ENCODE measurements around the gene SLC16A10. TPM values are rescaled to one million over a fixed set of nuclear protein-coding genes. Genes with fewer than 3 reads are reported as not detected.

The SLC16A10 gene
- total and polyA plus RNA-seq, 2 of the 4 experiments (the other 2 are of a cell fraction), result not detected

- H2BK5ac ChIP-seq (ENCODE audit: low read depth, low read length, poor library complexity, severe bottlenecking), result no peak overlapping the region
- H2BK15ac ChIP-seq (ENCODE audit: low read depth, low read length), result no peak overlapping the region
- dilution Hi-C loops (cut with HindIII; ENCODE audit: low sequenced_read_pairs, unreplicated experiment), result no loop called here
- WGBS, 2 experiments (ENCODE audit: extremely low coverage in 2 of 2, insufficient read length in 1 of 2), result 4% methylated on average over 4 of the region's 8 CpGs; no CpG with 5 or more reads in 1 of the 2 experiments
- no peak overlapping the region for H3K27ac ChIP-seq (ENCODE audit: insufficient read depth, low read length)
- no peaks in the 10 kb centered on the region for H3K79me1 ChIP-seq (ENCODE audit: low read depth in 1 of 2, low read length in 2 of 2)
- TF ChIP-seq SMC3 (IDR thresholded peaks at IDR 0.05; ENCODE audit: low read depth, low read length) (no peak), MAFK (IDR thresholded peaks at IDR 0.05; ENCODE audit: low read depth, low read length) (no peak), FOS (IDR thresholded peaks at IDR 0.05; ENCODE audit: low read depth, low read length) (no peak), RAD21 (IDR thresholded peaks at IDR 0.05; ENCODE audit: low read length) (no peak), CTCF (conservative IDR thresholded peaks at IDR 0.05; ENCODE audit: low read depth, low read length) (no peak), USF2 (IDR thresholded peaks at IDR 0.05; ENCODE audit: low read depth, low read length) (no peak), POLR2A (IDR thresholded peaks at IDR 0.05; ENCODE audit: low read depth, low read length) (no peak), RFX5 (IDR thresholded peaks at IDR 0.05; ENCODE audit: low read depth, low read length) (no peak), MAZ (IDR thresholded peaks at IDR 0.05; ENCODE audit: borderline replicate concordance, low read depth, low read length) (no peak)
- H3K4me2 ChIP-seq (ENCODE audit: low read depth, low read length), result no peak overlapping the region
- in situ Hi-C loops (cut with MboI; ENCODE audit: low sequenced_read_pairs), result no loop called here
- no peak overlapping the region for H2BK20ac ChIP-seq (ENCODE audit: low read depth, low read length)
- H2BK120ac ChIP-seq (ENCODE audit: low read depth, low read length), result no peak overlapping the region
- no peak overlapping the region for H3K23ac ChIP-seq (ENCODE audit: low read depth, low read length)
- H2AFZ ChIP-seq (replicated peaks; ENCODE audit: low read length, poor library complexity), result no peak overlapping the region
- H3K4ac ChIP-seq (ENCODE audit: low read depth, low read length), result no peak overlapping the region
- no peaks in the 10 kb centered on the region; the same call in 1 of the 2 replicates for H3K9me1 ChIP-seq (ENCODE audit: insufficient read depth, low read length)
- BruUV-seq (replicated peaks), result no TSS peak
- H3K27me3 ChIP-seq (ENCODE audit: control insufficient read depth, insufficient read depth, low read length), result peaks cover 32% of the 10 kb centered on the region
- no peak overlapping the region for H4K5ac ChIP-seq (ENCODE audit: low read depth, low read length)
- ChIA-PET CTCF (no interaction called here), POLR2A (ENCODE audit: unreplicated experiment) (no interaction called here)
- H4K91ac ChIP-seq (ENCODE audit: insufficient read depth, low read depth, low read length), result no peak overlapping the region
- H3K4me3 ChIP-seq (ENCODE audit: insufficient read depth, low read depth, low read length), result no peak overlapping the region
- no peak overlapping the region for H3K18ac ChIP-seq (ENCODE audit: low read depth, low read length)
- no peak for DNase-seq
- H4K20me1 ChIP-seq (ENCODE audit: insufficient read depth, low read length), result no peaks in the 10 kb centered on the region
- intact Hi-C loops (cut with micrococcal nuclease), result no loop called here
- no peak for ATAC-seq (ENCODE audit: low read depth)
- no peaks in the 10 kb centered on the region for H3K36me3 ChIP-seq (ENCODE audit: control insufficient read depth, insufficient read depth, low read length)
- H3K9me3 ChIP-seq (ENCODE audit: control insufficient read depth, insufficient read depth, low read length), result no peaks in the 10 kb centered on the region
- no peak overlapping the region for H2AK9ac ChIP-seq (replicated peaks; ENCODE audit: low read depth, low read length, poor library complexity)
- no peak overlapping the region for H2AK5ac ChIP-seq (ENCODE audit: low read depth, low read length)
- H3K4me1 ChIP-seq (ENCODE audit: control insufficient read depth, insufficient read depth, low read length), result no peaks in the 10 kb centered on the region
- no peak overlapping the region for H3K14ac ChIP-seq (replicated peaks; ENCODE audit: low read depth, low read length)
- H3K9ac ChIP-seq (ENCODE audit: low read depth, low read length), result no peak overlapping the region
- H3K56ac ChIP-seq (ENCODE audit: extremely low read depth, insufficient read depth, low read length), result no peak overlapping the region
- H4K8ac ChIP-seq (ENCODE audit: low read depth in 2 of 2, low read length in 2 of 2), result no peak overlapping the region
Observed at GRCh38 chr6:111068109-111068865, 19.0 kb upstream of the SLC16A10 start.
